ENCODE measurements around the gene FBXO44. TPM values are rescaled to one million over a fixed set of nuclear protein-coding genes. Genes with fewer than 3 reads are reported as not detected.

The FBXO44 gene
- total RNA-seq, 1 donor from 2014 or later = 20.2 TPM

- peak; percentile 78 for DNase-seq
- Histone ChIP-seq H3K27me3 (ENCODE audit: low read depth) (peaks cover 75% of the 10 kb centered on the region), H3K36me3 (no peaks in the 10 kb centered on the region), H3K4me1 (peaks cover 18% of the 10 kb centered on the region), H3K4me3 (no peak overlapping the region), H3K9me3 (replicated peaks) (no peaks in the 10 kb centered on the region), H3K27ac (replicated peaks) (peak overlapping the region; percentile 83)
- TF ChIP-seq, protein P1, sequence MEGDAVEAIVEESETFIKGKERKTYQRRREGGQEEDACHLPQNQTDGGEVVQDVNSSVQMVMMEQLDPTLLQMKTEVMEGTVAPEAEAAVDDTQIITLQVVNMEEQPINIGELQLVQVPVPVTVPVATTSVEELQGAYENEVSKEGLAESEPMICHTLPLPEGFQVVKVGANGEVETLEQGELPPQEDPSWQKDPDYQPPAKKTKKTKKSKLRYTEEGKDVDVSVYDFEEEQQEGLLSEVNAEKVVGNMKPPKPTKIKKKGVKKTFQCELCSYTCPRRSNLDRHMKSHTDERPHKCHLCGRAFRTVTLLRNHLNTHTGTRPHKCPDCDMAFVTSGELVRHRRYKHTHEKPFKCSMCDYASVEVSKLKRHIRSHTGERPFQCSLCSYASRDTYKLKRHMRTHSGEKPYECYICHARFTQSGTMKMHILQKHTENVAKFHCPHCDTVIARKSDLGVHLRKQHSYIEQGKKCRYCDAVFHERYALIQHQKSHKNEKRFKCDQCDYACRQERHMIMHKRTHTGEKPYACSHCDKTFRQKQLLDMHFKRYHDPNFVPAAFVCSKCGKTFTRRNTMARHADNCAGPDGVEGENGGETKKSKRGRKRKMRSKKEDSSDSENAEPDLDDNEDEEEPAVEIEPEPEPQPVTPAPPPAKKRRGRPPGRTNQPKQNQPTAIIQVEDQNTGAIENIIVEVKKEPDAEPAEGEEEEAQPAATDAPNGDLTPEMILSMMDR (IDR thresholded peaks at IDR 0.05; ENCODE audit: borderline replicate concordance) = no peak
- intact Hi-C loops (cut with micrococcal nuclease) = no loop called here
Observed at GRCh38 chr1:11707621-11708276, 53.1 kb downstream of the FBXO44 start.

- Histone ChIP-seq H3K27me3 (ENCODE audit: low read depth) (peaks cover 65% of the 10 kb centered on the region), H3K9me3 (replicated peaks) (no peaks in the 10 kb centered on the region)
- no peak for DNase-seq
Observed at GRCh38 chr1:11708554-11709350, 54.1 kb downstream of the FBXO44 start.

DNA sequence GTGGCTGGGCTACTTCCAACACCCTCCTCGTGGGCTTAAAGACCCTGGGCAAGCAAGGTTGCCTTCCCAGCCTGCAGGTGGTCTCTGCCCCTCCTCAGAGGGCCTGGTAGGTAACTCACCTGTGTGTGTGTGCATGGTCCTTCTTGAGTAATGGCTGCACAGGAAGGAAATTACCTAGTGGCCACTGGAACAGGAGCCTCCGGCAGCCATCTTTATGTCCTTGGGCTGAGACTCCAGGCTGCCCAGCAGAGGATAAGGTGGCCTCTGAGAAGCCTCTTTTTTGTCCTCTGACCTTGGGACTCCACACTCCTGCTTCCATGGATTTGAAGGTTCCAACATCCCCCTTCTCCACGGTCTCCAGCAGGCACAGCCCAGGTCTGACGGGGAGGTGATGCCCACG lies 56.8 kb downstream of the FBXO44 start:
- Histone ChIP-seq H3K36me3 (no peaks in the 10 kb centered on the region), H3K4me3 (no peak overlapping the region), H3K27ac (replicated peaks) (no peak overlapping the region), H3K9me3 (replicated peaks) (no peaks in the 10 kb centered on the region), H3K27me3 (ENCODE audit: low read depth) (peaks cover 63% of the 10 kb centered on the region), H3K4me1 (peaks cover 18% of the 10 kb centered on the region)
- no peak for DNase-seq
- intact Hi-C loops (cut with micrococcal nuclease) = no loop called here
- TF ChIP-seq, protein P1 (IDR thresholded peaks at IDR 0.05; ENCODE audit: borderline replicate concordance) = no peak

More at GRCh38 chr1:11708554-11709350, 54.1 kb downstream of the FBXO44 start:
- Histone ChIP-seq H3K27ac (replicated peaks) (peak overlapping the region; percentile 83), H3K36me3 (no peaks in the 10 kb centered on the region), H3K4me3 (no peak overlapping the region), H3K4me1 (peaks cover 18% of the 10 kb centered on the region)
- TF ChIP-seq, protein P1 (IDR thresholded peaks at IDR 0.05; ENCODE audit: borderline replicate concordance) = no peak
- intact Hi-C loops (cut with micrococcal nuclease) = no loop called here

DNA sequence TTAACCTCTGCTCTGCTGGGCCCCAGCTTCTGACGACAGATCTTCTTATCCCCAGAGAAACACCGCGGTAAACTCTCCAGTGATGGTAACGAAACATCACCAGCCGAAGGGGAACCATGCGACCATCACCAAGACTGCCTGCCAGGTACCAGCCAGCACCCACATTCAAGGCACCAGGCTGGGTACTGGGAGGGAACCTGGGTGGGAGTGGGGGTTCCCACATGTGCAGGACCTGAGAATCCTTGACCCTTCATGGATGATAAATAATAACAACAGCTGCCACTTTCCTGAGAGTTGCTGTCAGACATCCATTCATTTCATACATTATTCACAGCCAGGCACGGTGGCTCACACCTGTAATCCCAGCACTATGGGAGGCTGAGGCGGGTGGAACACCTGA lies 57.6 kb downstream of the FBXO44 start:
- peaks cover 69% of the 10 kb centered on the region for H3K27me3 ChIP-seq (ENCODE audit: low read depth)
- H3K27ac ChIP-seq (replicated peaks) = no peak overlapping the region
- intact Hi-C loops (cut with micrococcal nuclease) = no loop called here
- TF ChIP-seq, protein P1 (IDR thresholded peaks at IDR 0.05; ENCODE audit: borderline replicate concordance) = no peak
- H3K36me3 ChIP-seq = no peaks in the 10 kb centered on the region
- H3K4me1 ChIP-seq = peaks cover 17% of the 10 kb centered on the region
- DNase-seq = no peak
- H3K4me3 ChIP-seq = no peak overlapping the region
- H3K9me3 ChIP-seq (replicated peaks) = no peaks in the 10 kb centered on the region

Other genes with a start within 250 kb of the FBXO44 start
- not detected for gene DISP3, start 175.7 kb upstream of the FBXO44 start, total RNA-seq
- gene FBXO2, start 448 bp upstream of the FBXO44 start, total RNA-seq = 1.9 TPM
- gene FBXO6, start 9.3 kb downstream of the FBXO44 start, total RNA-seq = 10.3 TPM
- gene MAD2L2, start 26.3 kb downstream of the FBXO44 start, total RNA-seq = 17.2 TPM
- gene DRAXIN, start 36.8 kb downstream of the FBXO44 start, total RNA-seq = 0.05 TPM
- 16.6 TPM for gene AGTRAP, start 81.3 kb downstream of the FBXO44 start, total RNA-seq
- gene C1orf167, start 107.3 kb downstream of the FBXO44 start, total RNA-seq = 2.5 TPM
- gene MTHFR, start 151.1 kb downstream of the FBXO44 start, total RNA-seq = 40.1 TPM
- 16.1 TPM for gene CLCN6, start 151.3 kb downstream of the FBXO44 start, total RNA-seq
- gene NPPA, start 192.9 kb downstream of the FBXO44 start, total RNA-seq = 1,100 TPM
- gene NPPB, start 204.1 kb downstream of the FBXO44 start, total RNA-seq = 119 TPM

All from left ventricle myocardium inferior (tissue), 1 donor.